HPDE6-E6E7 (cell line): Measurements from ENCODE around the gene CTNNBIP1.
"Not testable (repeated sequence)": the region's sequence is repeated elsewhere in the genome, so short reads cannot be mapped to it uniquely, and the experiment has no call there.

Source experiments
- DNase-seq: peaks from one replicate; pipeline ENCODE4 v3.0.0; 2011; ENCODE audit warnings: missing footprints; ENCODE audit errors: extremely low spot score

The CTNNBIP1 gene

GRCh38 chr1:9805006-9805508 is 105.0 kb downstream of the CTNNBIP1 start:
- no peak for DNase-seq

- DNase-seq = not testable (repeated sequence)
Observed at GRCh38 chr1:9803003-9803918, 106.8 kb downstream of the CTNNBIP1 start.

- DNase-seq = no peak
Observed at GRCh38 chr1:9801909-9802308, 108.2 kb downstream of the CTNNBIP1 start.
